GM19025 (cell line): ENCODE measurements around the gene AKAP6.

ENCODE experiments used
- ATAC-seq: cut with Tn5 transposase; IDR thresholded peaks from one replicate; pipeline ENCODE4 v1.9.1; 2021; ENCODE audit warnings: mild to moderate bottlenecking, low read depth, moderate library complexity; ENCODE audit not compliant: unreplicated experiment

Gene AKAP6

GRCh38 chr14:32331206-32331605, 2.1 kb downstream of the AKAP6 start:
- no peak for ATAC-seq

DNA sequence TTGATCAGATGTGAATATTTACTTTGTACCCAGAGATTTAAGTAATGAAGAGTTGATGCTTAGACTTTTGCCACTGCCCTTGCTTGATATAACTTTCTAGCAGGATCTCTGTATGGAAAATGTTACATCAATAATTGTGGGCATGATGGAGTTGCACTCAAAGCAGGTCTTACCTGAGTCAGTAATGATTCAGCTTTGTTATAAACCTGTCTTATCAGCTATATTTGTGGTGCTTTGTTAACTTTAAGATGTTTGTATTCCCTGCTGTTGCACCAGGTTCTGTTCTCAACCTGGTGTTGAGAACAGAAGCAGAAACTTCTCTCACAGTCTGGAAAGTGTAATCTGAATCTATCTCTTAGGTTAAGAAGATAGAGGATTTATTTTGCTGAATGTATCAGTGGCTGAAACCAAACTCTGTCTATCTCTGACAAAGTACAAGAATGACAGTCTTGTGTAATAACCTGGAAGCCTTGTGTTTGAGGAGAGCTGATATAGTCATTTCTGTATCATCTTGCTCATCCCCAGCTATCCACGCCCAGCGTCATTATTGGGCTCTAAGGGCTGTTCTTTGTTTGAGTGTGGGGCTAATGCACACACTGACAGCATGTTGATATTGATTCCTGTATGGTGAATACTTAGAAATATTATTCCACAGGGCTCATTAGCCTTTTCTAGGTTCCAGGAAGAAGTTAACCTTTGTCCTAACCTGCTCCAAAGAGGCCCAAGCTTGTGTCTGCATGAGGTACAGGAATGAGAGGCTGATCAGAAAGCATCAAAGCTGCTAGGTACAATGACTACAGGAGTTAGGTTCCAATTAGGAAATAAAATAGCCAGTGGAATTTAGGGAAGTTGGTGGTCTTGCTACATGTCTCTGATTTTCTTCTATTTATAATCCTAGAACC, 3.6 kb downstream of the AKAP6 start:
- no peak for ATAC-seq

GRCh38 chr14:32336702-32337101, 7.6 kb downstream of the AKAP6 start:
- ATAC-seq, result no peak

- no peak for ATAC-seq
These were observed 8.7 kb downstream of the AKAP6 start for GRCh38 chr14:32337759-32338158.

- no peak for ATAC-seq
These were observed 10.1 kb downstream of the AKAP6 start for GRCh38 chr14:32339188-32339587.

DNA sequence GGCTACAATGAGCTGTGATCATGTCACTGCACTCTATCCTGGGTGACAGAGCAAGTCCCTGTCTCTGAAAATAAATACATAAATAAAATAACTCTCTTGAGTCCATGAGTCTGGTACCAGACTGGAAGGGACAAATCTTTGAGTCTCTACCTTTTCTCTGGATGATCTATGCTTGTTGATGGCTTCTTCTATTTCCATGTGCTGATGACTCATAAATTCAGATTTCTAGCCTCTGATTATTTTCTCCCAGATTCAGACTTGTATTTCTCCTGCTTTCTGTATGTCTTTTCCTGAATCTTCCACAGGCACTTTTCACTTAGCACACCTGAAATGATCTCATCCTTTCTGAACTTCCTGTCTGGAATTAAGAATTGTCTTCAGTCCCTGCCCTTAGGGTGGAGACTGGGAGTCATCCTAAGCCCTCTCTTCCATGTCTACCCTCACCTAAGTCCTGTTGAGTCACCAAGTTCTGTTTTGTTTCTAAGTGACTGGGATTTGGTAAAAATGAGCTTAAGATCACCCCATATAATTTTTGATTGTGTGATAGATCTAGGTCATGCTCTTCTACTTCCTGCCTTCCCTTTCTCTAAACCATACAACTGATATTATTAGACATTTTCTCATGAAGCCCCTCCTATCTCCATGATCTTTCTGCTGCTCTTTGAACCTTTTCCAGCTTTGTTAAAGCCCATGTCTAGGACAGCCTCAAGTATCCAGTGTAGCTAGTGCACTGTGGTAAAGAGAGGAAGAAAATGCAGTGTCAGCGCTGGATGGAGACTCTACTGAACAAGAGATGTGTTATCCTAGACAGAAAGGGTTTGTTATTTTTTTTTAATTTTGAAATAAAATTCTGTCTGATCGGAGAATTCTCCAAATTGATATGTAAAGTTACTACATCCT, 13.1 kb downstream of the AKAP6 start:
- no peak for ATAC-seq

- ATAC-seq, result no peak
These were observed 13.7 kb downstream of the AKAP6 start for GRCh38 chr14:32342847-32343194.

DNA sequence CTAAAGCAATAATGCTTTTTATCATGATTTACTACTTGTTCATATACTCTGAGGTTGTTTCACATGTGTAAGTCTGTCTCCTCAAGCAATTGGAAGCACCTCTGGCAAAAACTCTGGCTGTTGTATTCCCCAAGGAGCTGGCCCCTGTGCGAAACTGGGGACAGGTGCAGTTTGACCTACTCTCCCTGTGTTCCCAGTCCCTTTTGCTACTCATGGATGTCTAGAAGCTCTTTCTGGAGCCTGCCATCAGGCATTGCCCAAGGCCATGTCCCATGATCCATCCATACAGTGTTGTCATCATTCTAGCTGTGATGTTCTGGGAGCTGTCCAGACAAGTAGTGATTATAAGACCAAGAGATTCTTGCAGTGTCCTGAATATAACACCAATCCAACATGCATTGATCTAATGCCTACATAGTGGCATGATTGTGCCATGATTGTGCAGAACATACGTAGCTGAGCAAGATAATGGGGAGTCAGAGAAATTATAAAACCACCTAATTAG, 14.9 kb downstream of the AKAP6 start:
- no peak for ATAC-seq

DNA sequence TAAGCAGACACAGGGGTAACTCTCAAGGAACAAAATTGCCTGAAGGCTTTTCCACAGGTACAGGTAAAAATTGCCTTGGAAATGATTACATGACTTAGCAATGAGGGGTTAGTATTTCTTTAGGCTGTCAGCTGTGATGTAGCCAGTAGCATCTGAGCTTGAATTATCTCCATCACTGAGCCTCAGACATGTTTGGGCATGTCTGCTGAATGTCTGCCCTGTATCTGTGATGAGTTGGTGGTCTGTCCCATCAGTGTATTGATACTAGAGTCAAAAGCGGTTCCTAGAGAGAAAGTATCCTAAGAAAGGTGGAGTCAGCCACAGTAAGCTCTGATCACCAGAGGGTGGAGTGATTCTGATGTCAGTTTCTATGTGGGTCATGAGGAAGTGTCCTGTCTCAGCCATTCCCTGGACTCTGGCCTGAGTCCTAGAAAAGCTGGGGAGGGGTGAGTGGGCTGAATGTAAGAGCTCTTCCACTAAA, 16.3 kb downstream of the AKAP6 start:
- no peak for ATAC-seq

- ATAC-seq, result no peak
These were observed 20.2 kb downstream of the AKAP6 start for GRCh38 chr14:32349322-32349721.

DNA sequence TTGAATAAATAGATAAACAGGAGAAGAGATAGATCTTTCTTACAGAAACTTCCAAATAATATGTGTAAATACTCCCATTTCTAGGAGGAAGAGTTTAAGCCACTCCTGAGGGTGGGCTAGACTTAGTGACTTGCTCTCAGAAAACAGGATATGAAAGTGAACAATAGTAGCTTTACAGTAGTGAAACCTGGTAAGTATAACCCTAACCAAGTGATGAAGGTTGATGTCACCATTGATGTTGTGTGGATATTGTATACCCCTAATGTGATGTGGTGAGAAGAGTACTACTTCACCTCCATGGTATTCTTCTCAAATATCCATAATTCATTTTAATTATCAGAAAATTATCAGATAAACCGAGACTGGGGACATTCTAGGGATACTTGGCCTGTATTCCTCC, 20.9 kb downstream of the AKAP6 start:
- peak; percentile 81 for ATAC-seq

GRCh38 chr14:32352631-32353030, 23.5 kb downstream of the AKAP6 start:
- no peak for ATAC-seq

- ATAC-seq, result no peak
These were observed 25.6 kb downstream of the AKAP6 start for GRCh38 chr14:32354716-32355115.

- no peak for ATAC-seq
These were observed 29.7 kb downstream of the AKAP6 start for GRCh38 chr14:32358781-32359180.

GRCh38 chr14:32361674-32362073, 32.6 kb downstream of the AKAP6 start:
- no peak for ATAC-seq

DNA sequence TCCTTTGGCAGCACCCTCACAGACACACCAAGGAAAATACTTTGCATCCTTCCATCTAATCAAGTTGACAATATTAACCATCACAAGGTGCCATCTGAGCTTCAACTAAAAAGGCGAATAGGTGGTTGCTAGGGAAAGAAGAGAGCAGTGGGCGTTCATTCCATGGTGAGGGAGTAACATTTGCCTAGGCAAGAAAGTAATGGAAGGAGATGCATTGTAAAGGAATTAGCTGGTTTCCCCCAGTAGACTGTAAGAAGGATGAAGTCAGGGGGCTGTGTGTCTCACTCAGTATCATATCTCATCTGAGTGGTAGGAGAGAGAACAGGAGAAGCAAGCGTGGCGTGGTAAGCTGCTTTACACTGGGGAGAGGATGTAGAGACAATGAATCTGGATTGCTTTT, 34.7 kb downstream of the AKAP6 start:
- ATAC-seq, result no peak

GRCh38 chr14:32364941-32365340, 35.8 kb downstream of the AKAP6 start:
- ATAC-seq, result no peak

DNA sequence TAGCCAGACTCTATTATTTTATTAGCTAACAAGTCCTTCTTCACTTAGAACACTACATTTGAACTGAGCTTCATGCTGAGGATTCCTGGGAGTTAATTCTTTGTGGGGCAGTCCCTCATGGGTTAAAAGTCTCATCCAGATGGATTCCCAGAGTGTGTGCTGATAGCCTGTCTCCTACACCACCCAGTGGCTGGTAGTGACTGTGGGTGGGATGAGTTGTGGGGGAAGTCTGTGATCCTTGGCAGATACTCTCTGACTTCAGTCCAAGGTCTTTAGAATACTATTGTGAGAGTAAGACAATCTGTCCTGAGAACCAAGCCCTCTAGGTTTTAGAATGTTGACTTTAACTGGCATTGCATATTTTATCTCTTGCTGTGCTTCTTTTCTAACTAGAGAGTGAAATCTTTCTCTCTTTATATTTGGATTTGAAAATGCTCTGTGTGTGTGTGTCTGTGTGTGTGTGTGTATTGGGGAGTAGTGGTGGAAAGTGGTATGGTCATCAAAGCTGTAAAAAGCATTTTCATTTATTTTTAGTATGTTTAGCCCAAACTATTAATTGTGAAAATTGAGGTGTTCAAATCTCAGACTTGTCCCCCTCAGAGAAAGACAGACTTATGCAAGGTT, 37.3 kb downstream of the AKAP6 start:
- no peak for ATAC-seq

- no peak for ATAC-seq
These were observed 37.9 kb downstream of the AKAP6 start for GRCh38 chr14:32366986-32367385.

GRCh38 chr14:32367516-32367915, 38.4 kb downstream of the AKAP6 start:
- ATAC-seq, result no peak

DNA sequence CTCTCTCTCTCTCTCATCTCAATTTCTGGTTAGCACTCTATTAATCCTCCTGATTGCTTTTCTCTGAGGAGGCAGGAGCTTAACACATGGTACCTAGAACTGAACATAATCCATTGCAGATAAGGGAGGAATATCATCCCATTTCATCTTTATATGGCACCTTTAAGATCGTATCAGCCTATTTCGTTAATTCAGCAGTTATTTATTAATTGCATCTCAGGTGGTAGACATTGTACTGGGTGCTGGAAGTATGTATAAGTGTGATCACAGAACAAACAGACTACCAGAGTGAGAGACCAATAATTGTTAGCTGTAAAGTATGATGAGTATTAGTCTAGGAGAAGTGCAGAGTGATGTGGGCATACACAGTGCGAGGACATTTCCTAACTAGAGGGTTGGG, 39.0 kb downstream of the AKAP6 start:
- no peak for ATAC-seq
